GM19023 (cell line): ENCODE data around the gene GAL3ST3.
"Not testable (repeated sequence)": the region's sequence is repeated elsewhere in the genome, so short reads cannot be mapped to it uniquely, and the experiment has no call there.

Experiments used
- ATAC-seq: cut with Tn5 transposase; IDR thresholded peaks from one replicate; pipeline ENCODE4 v1.9.1; 2021; ENCODE audit warnings: mild to moderate bottlenecking, moderate library complexity; ENCODE audit not compliant: unreplicated experiment

The GAL3ST3 gene, protein sequence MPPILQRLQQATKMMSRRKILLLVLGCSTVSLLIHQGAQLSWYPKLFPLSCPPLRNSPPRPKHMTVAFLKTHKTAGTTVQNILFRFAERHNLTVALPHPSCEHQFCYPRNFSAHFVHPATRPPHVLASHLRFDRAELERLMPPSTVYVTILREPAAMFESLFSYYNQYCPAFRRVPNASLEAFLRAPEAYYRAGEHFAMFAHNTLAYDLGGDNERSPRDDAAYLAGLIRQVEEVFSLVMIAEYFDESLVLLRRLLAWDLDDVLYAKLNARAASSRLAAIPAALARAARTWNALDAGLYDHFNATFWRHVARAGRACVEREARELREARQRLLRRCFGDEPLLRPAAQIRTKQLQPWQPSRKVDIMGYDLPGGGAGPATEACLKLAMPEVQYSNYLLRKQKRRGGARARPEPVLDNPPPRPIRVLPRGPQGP

DNA sequence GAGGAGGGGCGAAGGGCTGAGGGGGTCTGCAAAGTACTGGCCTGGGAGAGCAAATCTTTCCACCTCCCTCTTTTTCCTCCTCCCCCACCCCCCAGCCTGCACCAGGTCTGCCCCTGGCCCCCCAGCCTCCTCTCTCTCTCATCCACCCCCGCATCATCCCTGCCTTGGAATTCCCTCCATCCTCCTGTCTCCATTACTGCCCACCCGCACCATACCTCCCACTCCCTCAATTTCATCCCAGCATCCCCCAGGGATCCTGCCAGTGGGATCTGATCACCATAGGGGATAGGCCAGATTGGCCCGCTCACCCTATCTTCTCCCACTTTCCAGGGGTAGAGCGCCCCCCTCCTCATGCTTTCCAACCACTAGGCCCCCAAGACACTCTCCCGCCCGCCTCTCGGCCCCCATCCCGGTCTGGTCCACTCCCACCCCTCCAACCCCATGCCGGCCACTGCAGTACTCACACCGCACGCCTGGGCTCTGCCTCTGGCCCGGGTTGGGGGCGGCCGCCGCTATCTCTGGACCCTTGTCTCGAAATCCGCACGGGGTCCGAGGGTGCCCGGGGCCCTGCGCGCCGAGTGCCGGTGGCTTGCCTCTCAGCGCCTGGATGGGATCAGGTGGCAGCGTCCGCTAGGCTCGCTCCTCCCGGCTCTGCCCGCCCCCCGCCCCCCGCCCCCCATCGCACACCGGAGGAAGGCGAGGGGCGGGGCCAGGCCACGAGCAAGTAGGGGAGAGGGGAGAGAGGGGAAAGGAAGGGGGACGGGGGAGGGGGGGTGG lies at the start of gene GAL3ST3:
Gene GAL3ST3 (minus strand): TSS at position 615 of the 777 bp plus-strand sequence. CDS start 3,746 bp downstream, outside the sequence.
- ATAC-seq: no peak

DNA sequence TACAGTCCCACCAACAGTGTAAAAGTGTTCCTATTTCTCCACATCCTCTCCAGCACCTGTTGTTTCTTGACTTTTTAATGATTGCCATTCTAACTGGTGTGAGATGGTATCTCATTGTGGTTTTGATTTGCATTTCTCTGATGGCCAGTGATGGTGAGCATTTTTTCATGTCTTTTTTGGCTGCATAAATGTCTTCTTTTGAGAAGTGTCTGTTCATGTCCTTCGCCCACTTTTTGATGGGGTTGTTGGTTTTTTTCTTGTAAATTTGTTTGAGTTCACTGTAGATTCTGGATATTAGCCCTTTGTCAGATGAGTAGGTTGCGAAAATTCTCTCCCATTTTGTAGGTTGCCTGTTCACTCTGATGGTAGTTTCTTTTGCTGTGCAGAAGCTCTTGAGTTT lies 43.2 kb upstream of the GAL3ST3 start:
- not testable (repeated sequence) for ATAC-seq

DNA sequence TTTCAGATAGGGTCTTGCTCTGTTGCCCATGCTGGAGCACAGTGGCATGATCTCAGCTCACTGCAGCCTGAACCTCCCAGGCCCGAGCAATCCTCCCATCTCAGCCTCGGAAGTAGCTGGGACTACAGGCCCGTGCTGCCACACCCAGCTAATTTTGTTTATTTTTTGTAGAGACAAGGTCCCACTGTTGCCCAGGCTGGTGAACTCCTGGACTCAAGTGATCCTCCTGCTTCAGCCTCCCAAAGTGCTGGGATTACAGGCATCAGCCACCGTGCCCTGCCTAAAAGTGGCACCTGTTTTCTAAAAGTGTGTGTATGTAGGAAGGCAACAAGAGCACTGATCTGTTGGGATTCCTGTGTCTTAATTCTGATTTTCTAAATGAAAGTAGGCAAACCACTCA lies 41.3 kb upstream of the GAL3ST3 start:
- no peak for ATAC-seq

DNA sequence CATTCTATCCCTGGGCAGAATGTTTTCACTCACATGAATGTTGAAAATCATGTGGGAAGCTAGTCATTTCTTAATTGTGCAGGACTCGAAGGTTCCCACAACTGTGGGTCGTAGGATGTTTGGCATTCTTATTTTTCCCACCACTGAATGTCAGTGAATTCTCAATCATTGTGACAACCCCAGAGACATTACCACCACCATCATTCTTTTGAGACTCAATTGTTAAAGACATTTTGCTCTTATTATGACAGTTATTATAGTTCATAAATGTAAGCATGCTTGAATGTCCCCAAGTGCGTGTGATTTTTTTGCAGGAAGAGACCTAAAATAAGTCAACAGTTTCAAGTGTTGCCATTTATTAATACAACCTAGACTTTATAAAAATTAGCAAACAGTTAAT lies 40.1 kb upstream of the GAL3ST3 start:
- ATAC-seq: no peak

DNA sequence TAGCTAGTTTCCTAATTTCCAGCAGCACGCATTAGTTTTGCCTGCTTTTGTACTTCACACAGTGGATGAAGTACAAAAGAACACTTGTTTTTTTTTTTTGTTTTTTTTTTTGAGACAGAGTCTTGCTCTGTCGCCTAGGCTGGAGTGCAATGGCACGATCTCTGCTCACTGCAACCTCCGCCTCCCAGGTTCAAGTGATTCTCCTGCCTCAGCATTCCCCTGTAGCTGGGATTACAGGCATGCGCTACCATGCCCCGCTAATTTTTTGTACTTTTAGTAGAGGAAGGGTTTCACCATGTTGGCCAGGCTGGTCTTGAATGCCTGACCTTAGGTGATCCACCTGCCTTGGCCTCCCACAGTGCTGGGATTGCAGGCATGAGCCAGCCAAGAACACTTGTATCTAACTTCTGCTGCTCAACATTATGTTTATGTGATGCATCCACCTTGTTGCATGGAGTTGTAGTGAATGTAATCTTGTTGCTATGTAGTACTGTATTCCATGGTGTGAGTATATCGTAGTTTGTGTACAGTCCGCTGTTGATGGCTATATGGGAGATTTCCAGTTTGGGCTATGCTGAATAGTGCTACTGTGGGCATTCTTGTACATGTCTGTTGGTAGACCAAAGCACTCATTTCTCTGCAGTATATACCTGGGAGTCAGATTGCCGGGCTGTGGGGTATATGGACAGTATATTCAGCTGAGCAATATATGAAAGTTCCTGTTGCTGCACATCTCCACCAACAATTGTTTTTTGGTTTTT lies 38.4 kb upstream of the GAL3ST3 start:
- no peak for ATAC-seq

DNA sequence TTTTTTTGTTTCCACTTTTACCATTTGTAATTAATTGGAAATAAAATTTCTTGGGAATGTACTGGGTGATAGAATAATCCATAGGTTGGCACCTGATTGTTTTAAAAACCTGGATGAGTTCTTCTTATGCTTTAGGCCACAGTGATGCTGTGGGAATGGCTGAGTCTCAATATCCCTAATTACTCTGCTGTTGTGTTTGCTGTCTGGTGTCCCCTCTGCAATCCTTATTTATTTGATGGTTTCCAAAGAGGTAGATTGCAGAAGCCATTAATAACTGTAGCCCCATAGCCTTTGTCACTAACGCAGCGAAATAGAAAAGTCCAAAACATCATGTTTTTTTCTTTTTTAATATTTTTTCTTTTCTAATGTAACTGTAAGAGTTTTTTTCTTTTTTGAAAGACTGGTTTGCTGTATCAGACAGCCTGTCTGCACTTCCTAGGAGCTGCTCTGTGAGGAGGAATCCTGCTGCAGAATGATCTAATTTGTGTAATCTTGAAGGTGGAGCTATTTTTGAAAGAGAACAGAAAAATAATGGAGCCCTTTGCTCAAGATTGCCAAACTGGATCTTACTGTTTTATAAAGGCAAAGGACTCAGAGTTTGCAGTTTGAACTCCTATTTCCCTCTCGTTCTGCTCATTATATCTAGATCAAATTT lies 36.0 kb upstream of the GAL3ST3 start:
- ATAC-seq: no peak

DNA sequence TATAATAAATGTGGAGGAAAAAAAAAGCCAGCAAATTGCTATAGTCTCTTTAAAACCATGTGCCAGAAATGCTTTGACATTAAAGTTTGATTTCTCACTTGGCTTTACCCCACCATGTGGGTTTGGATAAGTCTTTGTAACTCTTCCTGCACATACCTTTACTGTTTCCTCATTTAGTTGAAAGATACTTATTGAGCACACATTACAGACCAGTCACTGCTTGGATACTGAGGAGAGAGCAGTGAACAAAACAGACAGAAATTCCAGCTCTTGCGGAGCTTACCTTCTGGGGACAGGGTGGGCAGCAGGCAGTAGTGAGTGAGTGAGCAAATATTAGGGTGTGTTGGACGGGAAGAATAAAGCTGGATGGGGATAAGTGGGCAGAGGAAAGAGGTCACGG lies 34.8 kb upstream of the GAL3ST3 start:
- ATAC-seq: no peak

DNA sequence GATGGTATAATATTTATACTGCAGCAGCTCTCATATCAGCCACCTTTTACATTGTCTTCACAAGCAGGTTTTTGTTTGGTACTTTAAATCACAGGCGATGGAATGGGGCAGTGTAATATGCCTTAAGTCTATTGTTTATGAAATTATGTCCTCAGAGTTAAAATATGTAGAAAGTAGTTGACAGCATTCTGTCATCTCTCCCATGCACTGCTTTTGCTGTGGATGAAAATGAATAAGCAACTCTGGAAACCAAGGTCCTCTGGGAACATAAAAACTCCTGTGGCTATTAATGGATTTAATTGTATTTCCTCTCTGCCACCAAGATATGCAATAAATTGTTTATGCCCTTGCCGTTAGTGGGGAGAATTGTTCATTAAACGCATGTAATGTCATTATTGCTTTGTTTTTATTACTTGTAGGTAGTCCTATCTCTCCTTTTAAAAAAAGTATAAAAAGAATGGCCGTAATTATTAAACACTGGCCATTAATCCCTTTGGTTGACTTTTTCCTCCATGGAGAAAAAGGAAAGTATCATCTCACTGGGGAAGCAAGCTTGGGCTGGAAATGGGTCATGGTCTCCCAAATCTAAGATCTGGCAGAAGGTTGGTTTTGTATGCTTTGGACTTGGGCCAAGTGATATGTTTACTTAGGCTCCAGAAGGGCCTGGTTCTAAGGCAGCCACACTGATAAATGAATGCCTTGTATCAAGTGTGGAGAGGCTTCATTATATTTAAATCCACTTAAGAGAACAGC lies 34.2 kb upstream of the GAL3ST3 start:
- ATAC-seq: no peak

DNA sequence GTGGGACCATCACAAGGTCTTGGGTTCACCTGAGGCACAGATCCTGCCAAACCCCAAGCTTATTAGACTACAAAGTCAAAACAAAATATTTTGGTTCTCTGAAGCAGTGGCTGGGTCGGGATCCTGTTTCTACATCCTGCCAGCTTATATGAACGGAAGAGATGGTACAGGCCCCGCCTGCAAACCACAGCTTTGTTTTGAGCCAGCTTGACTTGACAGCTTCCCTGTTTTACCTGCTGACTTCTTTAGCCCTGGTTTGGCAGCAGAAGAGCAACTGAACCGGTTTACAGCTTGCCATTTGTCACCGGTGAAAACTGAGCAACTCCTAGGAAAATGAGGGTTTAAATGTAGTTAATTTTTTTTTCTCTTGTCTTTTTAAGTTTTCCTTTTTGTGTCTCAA lies 32.5 kb upstream of the GAL3ST3 start:
- peak; percentile 64 for ATAC-seq

DNA sequence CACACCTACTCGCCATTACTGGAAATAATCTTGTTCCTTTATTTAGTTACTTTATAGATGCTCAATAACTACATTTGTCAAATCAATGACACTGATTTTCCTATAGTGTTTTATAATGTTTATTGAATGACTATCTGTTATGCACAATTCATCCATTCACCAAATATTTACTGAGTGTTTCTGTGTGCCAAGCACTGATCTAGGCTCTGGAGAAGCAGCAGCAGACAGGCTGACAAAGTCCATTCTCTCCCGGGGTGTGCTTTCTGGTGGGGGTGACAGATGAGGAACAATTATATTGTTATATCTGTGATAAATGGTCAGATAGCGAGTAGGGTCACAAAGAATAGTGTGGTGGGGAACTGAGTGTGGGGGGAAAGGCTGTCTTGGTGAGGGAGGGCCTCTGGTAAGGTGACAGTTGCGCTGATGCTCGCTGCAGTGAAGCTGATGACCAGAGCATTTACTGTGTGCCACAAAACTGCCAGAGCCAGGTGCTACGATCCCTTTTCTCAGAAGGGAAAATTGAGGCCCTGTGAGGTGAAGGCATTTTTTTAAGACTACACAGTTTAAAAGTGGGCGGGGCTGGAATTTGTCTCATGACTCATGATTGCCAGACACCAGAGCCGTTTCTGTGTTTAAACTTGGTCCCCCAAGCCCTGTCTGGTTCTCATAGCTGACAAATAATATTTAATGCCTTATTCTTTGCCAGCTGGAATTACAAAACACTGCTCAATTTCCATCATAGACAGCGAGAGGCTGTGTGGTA lies 31.3 kb upstream of the GAL3ST3 start:
- no peak for ATAC-seq

DNA sequence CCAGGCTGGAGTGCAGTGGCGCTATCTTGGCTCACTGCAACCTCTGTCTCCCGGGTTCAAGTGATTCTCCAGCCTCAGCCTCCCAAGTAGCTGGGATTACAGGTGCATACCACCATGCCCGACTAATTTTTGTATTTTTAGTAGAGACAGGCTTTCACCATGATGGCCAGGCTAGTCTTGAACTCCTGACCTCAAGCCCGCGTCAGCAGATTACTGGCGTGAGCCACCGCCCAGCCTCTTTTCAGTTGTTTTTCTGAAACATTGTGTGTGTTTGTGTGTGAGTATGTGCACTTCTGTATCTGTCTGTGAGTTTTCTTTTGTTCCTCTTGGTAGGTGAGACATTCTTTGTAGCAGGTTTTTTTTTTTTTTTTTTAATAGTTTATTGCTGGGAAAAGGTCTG lies 30.0 kb upstream of the GAL3ST3 start:
- not testable (repeated sequence) for ATAC-seq

DNA sequence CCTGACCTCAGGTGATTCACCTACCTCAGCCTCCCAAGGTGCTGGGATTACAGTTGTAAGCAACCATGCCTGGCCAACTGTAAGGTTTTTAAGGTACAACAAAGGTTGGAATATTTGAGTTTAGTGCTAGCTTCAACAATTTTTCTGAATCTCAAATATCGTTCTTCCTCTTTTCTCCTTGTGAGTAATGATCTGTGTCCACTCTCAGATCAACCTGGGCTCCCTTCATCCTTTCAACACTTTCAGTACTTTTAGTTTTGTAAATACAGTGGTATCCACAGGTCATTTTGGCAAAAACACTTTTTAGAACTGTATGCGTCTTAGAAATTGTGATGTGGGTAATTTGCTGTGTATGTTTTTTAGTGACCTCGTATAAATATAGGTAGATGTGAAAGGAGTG lies 29.0 kb upstream of the GAL3ST3 start:
- ATAC-seq: no peak

DNA sequence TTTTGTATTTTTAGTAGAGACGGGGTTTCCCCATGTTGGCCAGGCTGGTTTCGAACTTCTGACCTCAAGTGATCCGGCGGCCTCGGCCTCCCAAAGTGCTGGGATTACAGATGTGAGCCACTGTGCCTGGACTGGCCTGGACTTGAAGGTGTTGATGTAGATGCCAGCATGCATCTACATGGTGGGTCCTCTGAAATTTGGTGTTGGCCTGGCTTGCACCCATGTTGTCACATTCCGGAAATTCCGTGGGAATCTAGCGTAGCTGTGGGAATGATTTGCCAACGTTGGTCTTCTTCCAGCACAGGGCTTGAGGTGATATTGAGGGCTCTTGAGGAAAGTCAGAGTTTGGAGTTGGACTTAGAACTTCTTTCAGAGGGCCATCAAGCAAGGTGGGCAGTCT lies 27.6 kb upstream of the GAL3ST3 start:
- no peak for ATAC-seq

DNA sequence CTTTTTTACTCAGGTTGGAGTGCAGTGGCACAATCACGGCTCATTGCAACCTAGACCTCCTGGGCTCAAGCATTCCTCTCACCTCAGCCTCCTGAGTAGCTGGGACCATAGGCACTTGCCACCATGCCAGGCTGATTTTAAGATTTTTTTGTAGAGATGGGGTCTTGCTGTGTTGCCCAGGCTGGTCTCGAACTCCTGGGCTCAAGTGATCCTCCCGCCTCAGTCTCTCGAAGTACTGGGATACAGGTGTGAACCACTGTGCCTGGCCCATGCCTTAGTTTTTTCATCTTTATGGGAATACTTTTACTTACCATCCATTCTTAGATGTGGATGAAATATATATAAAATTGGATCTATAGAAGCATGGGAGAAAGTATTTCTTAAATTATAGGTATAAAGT lies 26.3 kb upstream of the GAL3ST3 start:
- ATAC-seq: no peak

DNA sequence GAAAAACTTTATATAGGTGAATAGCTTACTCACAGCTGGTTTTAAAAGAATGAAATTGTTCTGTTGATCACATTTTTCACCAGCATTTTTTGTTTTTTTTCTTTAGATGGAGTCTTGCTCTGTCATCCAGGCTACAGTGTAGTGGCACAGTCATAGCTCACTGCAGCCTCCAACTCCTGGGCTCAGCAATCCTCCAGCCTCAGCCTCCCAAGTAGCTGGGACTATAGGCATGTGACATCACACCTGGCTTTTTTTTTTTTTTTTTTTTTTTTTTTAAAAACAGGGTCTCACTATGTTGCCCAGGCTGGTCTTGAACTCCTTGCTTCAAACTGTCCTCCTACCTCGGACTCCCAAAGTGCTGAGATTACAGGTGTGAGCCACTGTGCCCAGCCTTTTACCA lies 24.7 kb upstream of the GAL3ST3 start:
- ATAC-seq: no peak

DNA sequence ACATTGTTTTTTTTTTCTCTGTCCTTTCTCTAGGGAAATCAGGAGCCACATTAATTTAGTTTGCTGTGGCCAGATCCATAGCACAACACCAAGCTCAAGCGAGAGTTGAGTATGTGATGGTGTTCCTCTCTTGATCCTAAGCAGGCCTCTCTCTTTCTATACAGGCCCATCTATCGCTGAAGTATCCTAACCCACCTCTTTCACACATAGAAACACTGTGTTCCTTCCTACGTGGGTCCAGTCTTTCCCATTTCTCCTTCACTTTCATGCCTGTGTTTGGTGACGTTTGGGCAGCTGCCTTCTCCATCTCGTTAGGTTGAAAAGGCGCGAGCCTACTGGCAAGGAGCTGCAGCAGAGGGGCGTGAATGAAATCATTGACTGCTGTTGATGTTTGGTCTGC lies 23.6 kb upstream of the GAL3ST3 start:
- ATAC-seq: no peak

DNA sequence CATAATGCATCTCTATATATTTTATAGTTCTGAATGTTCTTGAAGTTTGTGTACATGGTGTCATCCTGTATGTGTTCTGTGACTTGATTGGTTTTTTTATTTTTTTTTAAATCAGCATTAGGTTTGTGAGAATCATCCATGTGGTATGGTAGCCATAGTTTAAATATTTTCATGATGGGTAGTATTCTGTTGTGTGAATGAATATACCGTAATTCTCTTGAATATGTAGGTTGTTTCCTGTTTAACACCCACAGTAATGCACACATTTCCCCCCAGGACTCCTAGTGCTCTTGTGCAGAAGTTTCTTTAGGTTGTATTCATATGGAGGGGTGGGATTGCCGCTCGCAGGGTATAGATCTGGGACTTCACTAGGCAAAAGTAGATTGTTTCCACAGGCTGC lies 23.1 kb upstream of the GAL3ST3 start:
- ATAC-seq: no peak

DNA sequence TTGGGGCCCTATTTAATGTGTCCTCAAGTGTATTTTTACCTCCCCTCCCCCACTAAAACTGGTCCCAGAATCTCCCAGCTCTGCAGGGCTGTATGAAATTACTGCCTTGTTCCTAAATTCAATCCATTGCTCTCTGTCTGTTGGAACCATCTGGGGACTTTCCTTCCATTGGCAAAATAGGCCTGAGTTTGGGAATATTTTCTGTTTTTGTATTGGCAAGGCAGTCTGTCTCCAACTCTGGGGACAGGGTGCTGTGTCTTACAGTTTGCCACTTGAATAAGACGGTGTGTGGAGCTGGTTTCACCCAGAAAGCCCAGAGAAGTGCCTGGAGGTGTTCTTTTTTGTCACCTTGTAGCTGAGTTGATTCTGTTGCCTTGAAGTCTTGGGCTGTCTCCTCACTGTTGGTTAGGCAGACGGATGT lies 22.4 kb upstream of the GAL3ST3 start:
- ATAC-seq: no peak

DNA sequence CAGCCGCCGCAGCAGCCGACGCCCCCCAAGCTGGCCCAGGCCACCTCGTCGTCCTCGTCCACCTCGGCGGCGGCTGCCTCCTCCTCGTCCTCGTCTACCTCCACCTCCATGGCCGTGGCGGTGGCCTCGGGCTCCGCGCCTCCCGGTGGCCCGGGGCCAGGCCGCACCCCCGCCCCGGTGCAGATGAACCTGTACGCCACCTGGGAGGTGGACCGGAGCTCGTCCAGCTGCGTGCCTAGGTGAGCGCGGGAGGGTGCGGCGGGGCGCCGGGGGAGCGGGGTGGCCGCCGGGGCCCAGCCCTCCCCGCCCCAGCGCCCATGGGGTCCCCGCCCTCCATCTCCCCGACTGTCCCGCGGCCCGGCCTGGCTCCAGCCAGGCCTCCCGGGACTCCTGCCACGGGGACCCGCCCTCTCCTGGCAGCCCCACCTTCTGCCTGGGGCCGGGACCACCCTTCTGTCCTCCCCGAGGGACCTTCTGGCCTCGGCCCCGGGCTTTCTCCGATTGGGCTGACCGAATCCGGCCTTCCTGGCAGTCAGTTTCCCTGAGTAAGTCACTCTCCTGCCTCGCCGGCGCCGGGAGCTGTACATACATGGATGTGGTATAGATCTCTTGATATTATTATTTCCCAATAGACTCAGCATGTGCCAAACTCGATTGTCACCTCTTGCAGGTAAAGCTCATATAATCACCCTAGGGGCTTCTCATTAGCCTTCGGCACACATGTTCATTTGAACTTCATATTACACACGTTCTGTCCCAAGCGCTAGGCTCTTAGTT lies 21.8 kb upstream of the GAL3ST3 start:
- no peak for ATAC-seq
